Left cardiac atrium (tissue), 4 donors: ENCODE measurements around the gene EEIG2. TPM values are rescaled to one million over a fixed set of nuclear protein-coding genes. Genes with fewer than 3 reads are reported as not detected.
A peak's percentile ranks its signal among the peaks of the same experiment; 100 is the strongest.
"Not testable (repeated sequence)": the region's sequence is repeated elsewhere in the genome, so short reads cannot be mapped to it uniquely, and the experiment has no call there.

Source experiments
- ATAC-seq, 2 donors: fragments of 200-7000 bp; cut with Tn5 transposase; one replicate each; pipeline ENCODE4 v1.9.1; 2020; ENCODE audit warnings: mild to moderate bottlenecking in 2 of 2, moderate library complexity in 2 of 2
- DNase-seq: peaks from one replicate; pipeline ENCODE4 v3.0.0-alpha.2; 2020
- intact Hi-C, 2 donors: fragments of 100-400 bp; cut with DNase I; formaldehyde crosslinking; loops; one replicate each; pipeline versions ENCODE4 v1.14.1 to v1.15.1; 2022 to 2023
- total RNA-seq, 2 donors: library from RNA; stranded (reverse); fragmentation: NEBNext Ultra II Directional; extraction: Animal tissue kit (Norgen Biotek cat#: 25700); gene quantifications; one replicate each; pipeline ENCODE4 v1.2.1, GENCODE V29; 2021
- donor health status: DM: no; HTN: yes; CAD: no.
- donor health status: DM: no; HTN: yes; CAD: no; lungs with severe emphysema.
- donor health status: DM: yes; HTN: yes; CAD: no.
- donor health status: Dilated cardiomyopathy.

Gene EEIG2
- total RNA-seq, 2 donors from 2014 or later: 8.5 to 9.9 TPM

GRCh38 chr1:108537976-108538375 is 21.9 kb upstream of the EEIG2 start:
- intact Hi-C loops: no loop called here
- DNase-seq (no peak), ATAC-seq (no peak)

- DNase-seq: no peak
- intact Hi-C loops: no loop called here
- ATAC-seq: no peak
Measured at GRCh38 chr1:108540977-108541376, 18.9 kb upstream of the EEIG2 start.

GRCh38 chr1:108541861-108542260 is 18.0 kb upstream of the EEIG2 start:
- ATAC-seq (peak; percentile 41), DNase-seq (no peak)
- intact Hi-C loops: no loop called here

- intact Hi-C loops, DNase-seq, ATAC-seq: not testable (repeated sequence)
Measured at GRCh38 chr1:108547493-108547892, 12.4 kb upstream of the EEIG2 start.

GRCh38 chr1:108551137-108551862 is 8.6 kb upstream of the EEIG2 start:
- ATAC-seq: no peak

GRCh38 chr1:108553905-108554304 is 6.0 kb upstream of the EEIG2 start:
- DNase-seq: no peak
- ATAC-seq: no peak
- intact Hi-C loops: no loop called here

More at GRCh38 chr1:108551137-108551862, 8.6 kb upstream of the EEIG2 start:
- DNase-seq: no peak
- intact Hi-C loops: no loop called here

- intact Hi-C loops: loop anchor here in 1 of 2 donors (5.0 kb wide), 1 partner anchor 42 kb away; no protein-coding TSS in a partner anchor
- ATAC-seq (no peak), DNase-seq (no peak)
Measured at GRCh38 chr1:108554682-108555427, 5.0 kb upstream of the EEIG2 start.

GRCh38 chr1:108556066-108556465 is 3.8 kb upstream of the EEIG2 start:
- intact Hi-C loops: loop anchor here in 1 of 2 donors (5.0 kb wide), 1 partner anchor 41 kb away; no protein-coding TSS in a partner anchor
- no peak for ATAC-seq
- DNase-seq: no peak

GRCh38 chr1:108556499-108556898 is 3.4 kb upstream of the EEIG2 start:
- ATAC-seq (peak in 1 of 2 donors; percentile 3), DNase-seq (no peak)
- intact Hi-C loops: loop anchor here in 1 of 2 donors (5.0 kb wide), 1 partner anchor 41 kb away; no protein-coding TSS in a partner anchor

GRCh38 chr1:108557296-108557695 is 2.6 kb upstream of the EEIG2 start:
- intact Hi-C loops: loop anchor here in 1 of 2 donors (5.0 kb wide), 1 partner anchor 40 kb away; no protein-coding TSS in a partner anchor
- no peak for DNase-seq
- no peak for ATAC-seq

GRCh38 chr1:108560189-108560873 is 431 bp downstream of the EEIG2 start:
- peak; percentile 51 to 60 for ATAC-seq
- peak; percentile 36 for DNase-seq
- intact Hi-C loops: loop anchor here (5.0 kb wide), 2 partner anchors 67 to 82 kb away; no protein-coding TSS in a partner anchor

GRCh38 chr1:108560874-108561459 is 1.1 kb downstream of the EEIG2 start:
- intact Hi-C loops: loop anchor here (5.0 kb wide), 2 partner anchors 66 to 81 kb away; no protein-coding TSS in a partner anchor
- ATAC-seq (peak; percentile 24 to 76), DNase-seq (peak; percentile 55)

GRCh38 chr1:108561689-108562326 is 1.9 kb downstream of the EEIG2 start:
- intact Hi-C loops: loop anchor here (5.0 kb wide), 2 partner anchors 65 to 80 kb away; no protein-coding TSS in a partner anchor
- DNase-seq (peak; percentile 69), ATAC-seq (peak in 1 of 2 donors; percentile 15)

GRCh38 chr1:108563808-108564207 is 3.9 kb downstream of the EEIG2 start:
- DNase-seq (no peak), ATAC-seq (no peak)
- intact Hi-C loops: loop anchor here (5.0 kb wide), 2 partner anchors 63 to 78 kb away; no protein-coding TSS in a partner anchor

GRCh38 chr1:108565081-108565480 is 5.2 kb downstream of the EEIG2 start:
- no peak for DNase-seq
- no peak for ATAC-seq
- intact Hi-C loops: no loop called here

GRCh38 chr1:108565512-108565911 is 5.6 kb downstream of the EEIG2 start:
- ATAC-seq (no peak), DNase-seq (no peak)
- intact Hi-C loops: no loop called here

- intact Hi-C loops: no loop called here
- DNase-seq: no peak
- peak in 1 of 2 donors; percentile 33 for ATAC-seq
Measured at GRCh38 chr1:108568589-108568988, 8.7 kb downstream of the EEIG2 start.

GRCh38 chr1:108569097-108569728 is 9.3 kb downstream of the EEIG2 start:
- intact Hi-C loops: no loop called here
- DNase-seq (no peak), ATAC-seq (no peak)
